Ascending aorta (tissue), 2 donors: ENCODE measurements around the gene LRFN3. TPM values are rescaled to one million over a fixed set of nuclear protein-coding genes. Genes with fewer than 3 reads are reported as not detected.
A peak's percentile ranks its signal among the peaks of the same experiment; 100 is the strongest.
"Not testable (repeated sequence)": the region's sequence is repeated elsewhere in the genome, so short reads cannot be mapped to it uniquely, and the experiment has no call there.

Source experiments
- DNase-seq, 2 donors: peaks; one replicate each; pipeline ENCODE4 v3.0.0-alpha.2; 2019; ENCODE audit warnings: low spot score in 2 of 2
- H3K27ac ChIP-seq, 2 donors: fragments of 200-600 bp; sonication (generic); one replicate each; pipeline ENCODE4 v1.5.1; 2016 to 2017; ENCODE audit warnings: mild to moderate bottlenecking in 1 of 2
- H3K27me3 ChIP-seq: fragments of 200-600 bp; sonication (generic); one replicate; pipeline ENCODE4 v1.5.1; 2017
- H3K36me3 ChIP-seq, 2 donors: fragments of 200-600 bp; sonication (generic); one replicate each; pipeline ENCODE4 v1.5.1; 2016
- H3K4me1 ChIP-seq, 2 donors: fragments of 200-600 bp; sonication (generic); one replicate each; pipeline ENCODE4 v1.5.1; 2016 to 2017; ENCODE audit warnings: mild to moderate bottlenecking in 1 of 2
- H3K4me3 ChIP-seq, 2 donors: fragments of 200-600 bp; sonication (generic); one replicate each; pipeline ENCODE4 v1.5.1; 2016 to 2017; ENCODE audit warnings: mild to moderate bottlenecking in 1 of 2
- H3K9me3 ChIP-seq, 2 donors: fragments of 200-600 bp; sonication (generic); one replicate each; pipeline ENCODE4 v1.5.1; 2016
- intact Hi-C: fragments of 100-400 bp; cut with DNase I; formaldehyde crosslinking; loops from one replicate; pipeline ENCODE4 v1.15.1; 2023
- total RNA-seq: library from RNA; depleted of rRNA; stranded (reverse); fragments of >200 nt; gene quantifications from one replicate; pipeline ENCODE4 v1.1.0, GENCODE V29; 2016
- TF ChIP-seq, protein P1 (sequence below), 3 experiments: fragments of 200-600 bp in 2 of 3; fragments of 450-650 bp in 1 of 3; sonication (generic) in 2 of 3; IDR thresholded peaks; one replicate each; pipeline ENCODE4 v1.5.1; 2016 to 2019; ENCODE audit warnings: antibody characterized with exemption in 3 of 3, mild to moderate bottlenecking in 1 of 3, moderate library complexity in 1 of 3

Gene LRFN3
- total RNA-seq, 1 donor from 2014 or later, result 26.6 TPM

- TF ChIP-seq, protein P1, sequence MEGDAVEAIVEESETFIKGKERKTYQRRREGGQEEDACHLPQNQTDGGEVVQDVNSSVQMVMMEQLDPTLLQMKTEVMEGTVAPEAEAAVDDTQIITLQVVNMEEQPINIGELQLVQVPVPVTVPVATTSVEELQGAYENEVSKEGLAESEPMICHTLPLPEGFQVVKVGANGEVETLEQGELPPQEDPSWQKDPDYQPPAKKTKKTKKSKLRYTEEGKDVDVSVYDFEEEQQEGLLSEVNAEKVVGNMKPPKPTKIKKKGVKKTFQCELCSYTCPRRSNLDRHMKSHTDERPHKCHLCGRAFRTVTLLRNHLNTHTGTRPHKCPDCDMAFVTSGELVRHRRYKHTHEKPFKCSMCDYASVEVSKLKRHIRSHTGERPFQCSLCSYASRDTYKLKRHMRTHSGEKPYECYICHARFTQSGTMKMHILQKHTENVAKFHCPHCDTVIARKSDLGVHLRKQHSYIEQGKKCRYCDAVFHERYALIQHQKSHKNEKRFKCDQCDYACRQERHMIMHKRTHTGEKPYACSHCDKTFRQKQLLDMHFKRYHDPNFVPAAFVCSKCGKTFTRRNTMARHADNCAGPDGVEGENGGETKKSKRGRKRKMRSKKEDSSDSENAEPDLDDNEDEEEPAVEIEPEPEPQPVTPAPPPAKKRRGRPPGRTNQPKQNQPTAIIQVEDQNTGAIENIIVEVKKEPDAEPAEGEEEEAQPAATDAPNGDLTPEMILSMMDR (IDR thresholded peaks at IDR 0.05), result no peak
- no peaks in the 10 kb centered on the region for H3K36me3 ChIP-seq
- no peaks in the 10 kb centered on the region for H3K9me3 ChIP-seq
- H3K4me3 ChIP-seq, result peak within 1 kb of the TSS in 1 of 2 donors; percentile 39
- H3K4me1 ChIP-seq, result no peaks in the 10 kb centered on the region
- no peak for DNase-seq
- intact Hi-C loops, result no loop called here
- H3K27me3 ChIP-seq, result no peaks in the 10 kb centered on the region
- peak within 1 kb of the TSS; percentile 47 to 49 for H3K27ac ChIP-seq
Observed at GRCh38 chr19:35908010-35908441, 28.1 kb upstream of the LRFN3 start, which contains the start of gene TYROBP. Gene TYROBP (minus strand): TSS chr19:35908295. CDS start chr19:35908228, 67 bp downstream.

- Histone ChIP-seq H3K9me3 (no peaks in the 10 kb centered on the region), H3K4me3 (no peak overlapping the region), H3K36me3 (no peaks in the 10 kb centered on the region), H3K27me3 (no peaks in the 10 kb centered on the region), H3K27ac (peak overlapping the region in 1 of 2 donors; percentile 49), H3K4me1 (no peaks in the 10 kb centered on the region)
- intact Hi-C loops, result no loop called here
- peak; percentile 75 to 87 for DNase-seq
- TF ChIP-seq, protein P1 (IDR thresholded peaks at IDR 0.05), result no peak
Observed at GRCh38 chr19:35908973-35909683, 27.0 kb upstream of the LRFN3 start.

- Histone ChIP-seq H3K9me3 (no peaks in the 10 kb centered on the region), H3K36me3 (no peaks in the 10 kb centered on the region), H3K4me3 (no peak overlapping the region), H3K27me3 (no peaks in the 10 kb centered on the region), H3K27ac (peak overlapping the region in 1 of 2 donors; percentile 37), H3K4me1 (no peaks in the 10 kb centered on the region)
- DNase-seq, result no peak
- TF ChIP-seq, protein P1 (IDR thresholded peaks at IDR 0.05), result no peak
- intact Hi-C loops, result no loop called here
Observed at GRCh38 chr19:35909684-35910035, 26.5 kb upstream of the LRFN3 start.

- DNase-seq, H3K4me3 ChIP-seq, H3K36me3 ChIP-seq, H3K4me1 ChIP-seq, H3K9me3 ChIP-seq, H3K27ac ChIP-seq, H3K27me3 ChIP-seq, intact Hi-C loops: not testable (repeated sequence)
Observed at GRCh38 chr19:35910355-35910754, 25.8 kb upstream of the LRFN3 start.

DNA sequence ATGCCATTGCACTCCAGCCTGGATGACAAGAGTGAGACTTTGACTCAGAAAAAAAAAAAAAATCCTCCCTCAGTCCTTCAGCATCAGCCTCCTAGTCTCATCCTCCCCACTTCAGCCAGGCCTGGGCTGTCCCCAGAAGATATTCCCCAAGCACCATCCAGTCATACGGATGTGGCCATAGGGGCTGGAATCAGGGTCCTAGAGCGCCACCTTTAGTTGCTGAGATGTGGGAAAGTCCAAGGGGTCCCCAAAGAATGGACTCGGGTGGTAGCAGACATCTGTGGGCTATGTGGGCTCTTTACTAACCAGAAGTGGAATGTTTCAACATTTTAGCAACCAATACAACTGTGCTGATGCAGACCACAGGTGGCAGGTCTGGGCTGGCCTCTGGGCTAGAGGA, 25.0 kb upstream of the LRFN3 start:
- intact Hi-C loops, result no loop called here
- Histone ChIP-seq H3K27ac (no peak overlapping the region), H3K9me3 (no peaks in the 10 kb centered on the region), H3K4me1 (no peaks in the 10 kb centered on the region), H3K27me3 (no peaks in the 10 kb centered on the region), H3K4me3 (no peak overlapping the region), H3K36me3 (no peaks in the 10 kb centered on the region)
- DNase-seq, result no peak
- TF ChIP-seq, protein P1 (IDR thresholded peaks at IDR 0.05), result no peak

- DNase-seq, result no peak
- H3K4me3 ChIP-seq, result no peak overlapping the region
- TF ChIP-seq, protein P1 (IDR thresholded peaks at IDR 0.05), result no peak
- H3K27ac ChIP-seq, result no peak overlapping the region
- H3K27me3 ChIP-seq, result no peaks in the 10 kb centered on the region
- H3K9me3 ChIP-seq, result no peaks in the 10 kb centered on the region
- H3K4me1 ChIP-seq, result no peaks in the 10 kb centered on the region
- intact Hi-C loops, result no loop called here
- no peaks in the 10 kb centered on the region for H3K36me3 ChIP-seq
Observed at GRCh38 chr19:35911790-35912189, 24.4 kb upstream of the LRFN3 start.
